PC-3 (cell line): ENCODE measurements around the gene TP53I11.

Experiments
- CTCF ChIP-seq: fragments of 300-600 bp; sonication (generic); conservative IDR thresholded peaks from 2 replicates; pipeline ENCODE4 v1.5.1; 2017; ENCODE audit warnings: antibody characterized with exemption, low read depth, mild to moderate bottlenecking, low read length
- EZH2 ChIP-seq: fragments of 300-600 bp; sonication (generic); IDR thresholded peaks from one replicate; pipeline ENCODE4 v1.6.1; 2017; ENCODE audit warnings: antibody characterized with exemption, mild to moderate bottlenecking, low read length; ENCODE audit not compliant: unreplicated experiment
- EZH2phosphoT487 ChIP-seq: fragments of 300-600 bp; sonication (generic); IDR thresholded peaks from 2 replicates; pipeline ENCODE4 v1.6.1; 2018; ENCODE audit warnings: mild to moderate bottlenecking, antibody characterized with exemption, low read length, borderline replicate concordance

GRCh38 chr11:44999068-44999467, 48.4 kb upstream of the TP53I11 start:
- no peak for TF ChIP-seq CTCF
- no peak for TF ChIP-seq EZH2phosphoT487
- no peak for TF ChIP-seq EZH2
